ENCODE measurements around the gene HMBS. TPM values are rescaled to one million over a fixed set of nuclear protein-coding genes. Genes with fewer than 3 reads are reported as not detected.
"Not testable (repeated sequence)": the region's sequence is repeated elsewhere in the genome, so short reads cannot be mapped to it uniquely, and the experiment has no call there.

HMBS gene
- total RNA-seq, 3 donors from 2014 or later = 5.6 to 21.6 (median 8.9) TPM

GRCh38 chr11:119052163-119052814 is 32.4 kb upstream of the HMBS start:
- H3K27me3 ChIP-seq = no peaks in the 10 kb centered on the region
- DNase-seq (ENCODE audit: low spot score in 2 of 2) = no peak
- peaks cover 11% of the 10 kb centered on the region for H3K36me3 ChIP-seq
- TF ChIP-seq POLR2AphosphoS5 (IDR thresholded peaks at IDR 0.05) = no peak
- TF ChIP-seq, protein P1, sequence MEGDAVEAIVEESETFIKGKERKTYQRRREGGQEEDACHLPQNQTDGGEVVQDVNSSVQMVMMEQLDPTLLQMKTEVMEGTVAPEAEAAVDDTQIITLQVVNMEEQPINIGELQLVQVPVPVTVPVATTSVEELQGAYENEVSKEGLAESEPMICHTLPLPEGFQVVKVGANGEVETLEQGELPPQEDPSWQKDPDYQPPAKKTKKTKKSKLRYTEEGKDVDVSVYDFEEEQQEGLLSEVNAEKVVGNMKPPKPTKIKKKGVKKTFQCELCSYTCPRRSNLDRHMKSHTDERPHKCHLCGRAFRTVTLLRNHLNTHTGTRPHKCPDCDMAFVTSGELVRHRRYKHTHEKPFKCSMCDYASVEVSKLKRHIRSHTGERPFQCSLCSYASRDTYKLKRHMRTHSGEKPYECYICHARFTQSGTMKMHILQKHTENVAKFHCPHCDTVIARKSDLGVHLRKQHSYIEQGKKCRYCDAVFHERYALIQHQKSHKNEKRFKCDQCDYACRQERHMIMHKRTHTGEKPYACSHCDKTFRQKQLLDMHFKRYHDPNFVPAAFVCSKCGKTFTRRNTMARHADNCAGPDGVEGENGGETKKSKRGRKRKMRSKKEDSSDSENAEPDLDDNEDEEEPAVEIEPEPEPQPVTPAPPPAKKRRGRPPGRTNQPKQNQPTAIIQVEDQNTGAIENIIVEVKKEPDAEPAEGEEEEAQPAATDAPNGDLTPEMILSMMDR (IDR thresholded peaks at IDR 0.05) = no peak
- TF ChIP-seq POLR2A (IDR thresholded peaks at IDR 0.05) = no peak
- intact Hi-C loops (cut with DNase I; ENCODE audit: low total_unique reads) = no loop called here
- no peak overlapping the region for H3K4me3 ChIP-seq
- H3K9me3 ChIP-seq = no peaks in the 10 kb centered on the region
- H3K4me1 ChIP-seq = peaks cover 7 to 8% of the 10 kb centered on the region in 2 donors
- H3K27ac ChIP-seq = no peak overlapping the region

DNA sequence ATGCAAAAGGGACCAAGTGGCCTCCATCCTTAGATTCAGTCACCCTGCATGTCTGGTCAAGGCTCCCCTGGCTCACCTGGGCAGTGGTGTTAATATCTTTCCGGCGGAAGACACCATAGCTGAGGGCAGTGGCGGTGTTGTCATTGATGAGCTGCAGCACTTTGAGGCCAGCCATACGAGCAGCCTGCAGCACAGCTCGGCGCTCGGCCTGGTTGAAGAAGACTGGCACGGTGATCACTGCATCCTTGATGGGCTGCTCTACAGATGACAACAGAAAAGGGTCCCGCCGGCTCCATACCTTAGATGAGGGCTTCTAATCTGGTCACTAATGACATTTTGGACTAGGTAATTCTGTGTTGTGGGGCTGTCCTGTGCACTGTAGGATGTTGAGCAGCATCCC is 30.3 kb upstream of the HMBS start:
- Histone ChIP-seq H3K36me3 (no peaks in the 10 kb centered on the region), H3K4me3 (no peak overlapping the region), H3K27ac (no peak overlapping the region), H3K9me3 (no peaks in the 10 kb centered on the region), H3K4me1 (peaks cover 7 to 16% of the 10 kb centered on the region in 2 donors), H3K27me3 (no peaks in the 10 kb centered on the region)
- TF ChIP-seq POLR2AphosphoS5 (IDR thresholded peaks at IDR 0.05) = no peak
- TF ChIP-seq POLR2A (IDR thresholded peaks at IDR 0.05) = no peak
- TF ChIP-seq, protein P1 (IDR thresholded peaks at IDR 0.05) = no peak
- DNase-seq (ENCODE audit: low spot score in 2 of 2) = no peak
- intact Hi-C loops (cut with DNase I; ENCODE audit: low total_unique reads) = no loop called here

DNA sequence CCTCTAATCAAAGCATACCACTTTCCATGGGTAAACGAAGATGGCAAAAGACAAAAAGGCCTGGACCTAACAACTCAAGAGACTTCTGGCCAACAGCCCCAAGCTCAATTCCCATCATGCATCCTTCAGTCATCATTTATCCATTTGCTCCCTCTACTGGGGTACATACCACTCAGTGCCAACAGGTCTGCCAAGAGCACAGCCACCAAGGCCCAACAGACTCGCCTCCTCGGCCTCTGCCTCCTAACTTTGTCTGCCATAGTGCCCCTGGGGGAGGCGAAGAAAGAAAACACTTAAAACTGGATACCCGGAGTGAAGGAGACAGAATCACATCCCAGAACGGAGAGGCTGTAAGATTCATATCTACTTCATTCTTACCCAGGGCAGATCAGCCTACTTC is 28.8 kb upstream of the HMBS start:
- Histone ChIP-seq H3K4me3 (peak overlapping the region; percentile 78 to 96 (median 90)), H3K9me3 (no peaks in the 10 kb centered on the region), H3K4me1 (peaks cover 7 to 16% of the 10 kb centered on the region in 2 donors), H3K27me3 (no peaks in the 10 kb centered on the region), H3K36me3 (no peaks in the 10 kb centered on the region), H3K27ac (peak overlapping the region; percentile 86 to 89)
- intact Hi-C loops (cut with DNase I; ENCODE audit: low total_unique reads) = no loop called here
- no peak for TF ChIP-seq POLR2A (IDR thresholded peaks at IDR 0.05)
- no peak for DNase-seq (ENCODE audit: low spot score in 2 of 2)

DNA sequence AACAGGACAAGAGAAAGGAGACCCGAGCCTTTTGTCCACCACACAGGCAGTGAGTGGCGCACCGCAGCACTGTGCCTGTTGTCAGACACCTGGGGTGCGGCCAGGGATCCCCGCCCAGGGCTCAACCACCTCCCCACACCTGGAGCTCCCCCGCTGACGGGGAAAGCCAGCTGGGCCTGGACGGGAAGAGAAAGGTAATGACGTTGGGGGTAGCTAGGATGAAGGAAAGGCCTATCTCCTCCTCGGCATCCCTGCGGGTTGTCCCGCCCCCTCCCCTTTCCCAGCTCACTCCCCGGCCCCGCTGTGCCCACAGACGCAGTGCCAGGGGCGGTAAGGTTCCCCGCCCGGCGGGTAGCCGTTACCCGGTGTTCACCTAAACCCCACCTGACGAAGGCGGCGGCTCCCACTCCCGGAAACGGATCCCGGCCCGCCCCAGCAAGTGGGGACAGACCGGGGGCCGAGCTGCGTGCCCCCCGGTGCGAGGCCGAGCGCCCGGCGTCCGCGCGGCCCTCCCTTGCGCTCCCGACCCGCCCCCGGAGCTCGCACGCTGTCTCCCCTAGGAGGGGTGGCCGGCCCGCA is 28.2 kb upstream of the HMBS start:
- no peaks in the 10 kb centered on the region for H3K36me3 ChIP-seq
- H3K9me3 ChIP-seq = no peaks in the 10 kb centered on the region
- peaks cover 7 to 16% of the 10 kb centered on the region in 2 donors for H3K4me1 ChIP-seq
- no peaks in the 10 kb centered on the region for H3K27me3 ChIP-seq
- peak in 1 of 2 donors; percentile 33 for DNase-seq (ENCODE audit: low spot score in 2 of 2)
- H3K27ac ChIP-seq = peak overlapping the region; percentile 86 to 89
- peak overlapping the region; percentile 78 to 96 (median 90) for H3K4me3 ChIP-seq
- intact Hi-C loops (cut with DNase I; ENCODE audit: low total_unique reads) = no loop called here
- TF ChIP-seq POLR2A (IDR thresholded peaks at IDR 0.05) (no peak), POLR2AphosphoS5 (IDR thresholded peaks at IDR 0.05) (no peak)
- TF ChIP-seq, protein P1 (IDR thresholded peaks at IDR 0.05) = no peak

- Histone ChIP-seq H3K9me3 (no peaks in the 10 kb centered on the region), H3K4me1 (peaks cover 7 to 16% of the 10 kb centered on the region in 2 donors), H3K4me3 (peak within 1 kb of the TSS; percentile 78 to 96 (median 90)), H3K36me3 (no peaks in the 10 kb centered on the region), H3K27ac (peak within 1 kb of the TSS; percentile 86 to 89), H3K27me3 (no peaks in the 10 kb centered on the region)
- TF ChIP-seq POLR2AphosphoS5 (IDR thresholded peaks at IDR 0.05) = peak; percentile 26 to 72 (median 65)
- TF ChIP-seq POLR2A (IDR thresholded peaks at IDR 0.05) = peak; percentile 33
- TF ChIP-seq, protein P1 (IDR thresholded peaks at IDR 0.05) = peak in 1 of 3 donors; percentile 10
- intact Hi-C loops (cut with DNase I; ENCODE audit: low total_unique reads) = no loop called here
- DNase-seq (ENCODE audit: low spot score in 2 of 2) = peak; percentile 98 to 99
These were observed 27.5 kb upstream of the HMBS start, which contains the start of gene HYOU1 for GRCh38 chr11:119057000-119057769. Gene HYOU1 (minus strand): TSS chr11:119057205. CDS start chr11:119056160, 1,045 bp downstream.

DNA sequence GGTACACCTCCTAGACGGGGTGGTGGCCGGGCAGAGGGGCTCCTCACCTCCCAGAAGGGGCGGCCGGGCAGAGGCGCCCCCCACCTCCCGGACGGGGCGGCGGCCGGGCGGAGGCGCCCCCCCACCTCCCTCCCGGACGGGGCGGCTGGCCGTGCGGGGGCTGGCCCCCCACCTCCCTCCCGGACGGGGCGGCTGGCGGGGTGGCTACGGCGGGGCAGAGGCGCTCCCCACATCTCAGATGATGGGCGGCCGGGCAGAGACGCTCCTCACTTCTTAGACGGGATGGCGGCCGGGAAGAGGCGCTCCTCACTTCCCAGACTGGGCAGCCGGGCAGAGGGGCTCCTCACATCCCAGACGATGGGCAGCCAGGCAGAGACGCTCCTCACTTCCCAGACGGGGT is 25.6 kb upstream of the HMBS start:
- H3K36me3 ChIP-seq; intact Hi-C loops (cut with DNase I; ENCODE audit: low total_unique reads); H3K4me3 ChIP-seq; DNase-seq (ENCODE audit: low spot score in 2 of 2); H3K27me3 ChIP-seq; H3K9me3 ChIP-seq; H3K27ac ChIP-seq: not testable (repeated sequence)
- H3K4me1 ChIP-seq = peaks cover 7 to 16% of the 10 kb centered on the region in 2 donors
